HG02852 (cell line): ENCODE measurements around the gene FAM168A.
A peak's percentile ranks its signal among the peaks of the same experiment; 100 is the strongest.

Source experiments
- ATAC-seq: cut with Tn5 transposase; IDR thresholded peaks from one replicate; pipeline ENCODE4 v1.9.1; 2021; ENCODE audit warnings: mild to moderate bottlenecking, moderate library complexity; ENCODE audit not compliant: unreplicated experiment

FAM168A gene

DNA sequence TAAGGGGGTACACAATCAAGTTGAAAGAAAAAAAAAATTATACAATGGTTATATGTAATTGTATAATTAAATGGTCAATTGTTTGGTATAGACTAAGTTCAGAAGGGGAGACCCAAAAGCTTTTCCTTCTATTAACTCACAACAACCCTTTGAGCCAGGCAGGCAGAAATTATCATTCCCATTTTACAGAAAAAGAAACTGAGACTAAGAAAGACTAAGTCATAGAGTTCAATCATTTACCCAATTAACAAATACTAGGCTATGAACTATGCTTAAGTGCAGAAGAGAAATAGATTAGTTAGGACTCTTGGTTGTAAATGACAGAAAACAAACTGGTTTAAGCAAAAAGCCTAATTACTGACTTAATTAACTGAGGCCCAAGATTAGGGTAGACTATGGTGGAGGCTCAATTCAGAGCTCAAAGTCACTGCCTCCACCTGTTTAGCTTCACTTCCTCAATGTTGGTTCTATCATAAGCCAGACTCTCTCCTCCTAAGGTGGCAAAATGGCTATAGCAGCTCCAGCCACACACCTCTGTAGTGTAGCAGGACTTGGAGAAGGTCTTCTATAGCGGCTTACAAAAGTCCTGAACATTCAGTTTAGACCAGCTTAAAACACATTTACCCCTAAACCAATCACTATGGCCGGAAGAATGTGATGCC, 34.2 kb downstream of the FAM168A start:
- no peak for ATAC-seq

DNA sequence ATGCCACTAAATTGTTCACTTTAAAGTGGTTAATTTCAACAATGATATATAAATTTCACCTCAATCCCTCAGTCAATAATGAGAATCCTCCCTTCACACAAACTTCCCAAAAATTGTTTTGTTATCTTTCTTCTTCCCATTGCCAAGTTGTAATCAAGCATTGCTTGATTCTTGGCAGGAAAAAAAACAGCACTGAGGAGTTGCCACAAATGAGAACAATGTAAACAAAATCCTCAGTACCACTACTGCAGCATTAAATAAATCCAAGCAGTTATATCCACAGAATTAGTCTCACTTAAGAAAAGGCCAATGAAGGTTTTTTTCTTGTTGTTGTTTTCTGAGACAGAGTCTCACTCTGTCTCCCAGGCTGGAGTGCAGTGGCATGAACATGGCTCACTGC, 38.2 kb downstream of the FAM168A start:
- ATAC-seq = no peak

DNA sequence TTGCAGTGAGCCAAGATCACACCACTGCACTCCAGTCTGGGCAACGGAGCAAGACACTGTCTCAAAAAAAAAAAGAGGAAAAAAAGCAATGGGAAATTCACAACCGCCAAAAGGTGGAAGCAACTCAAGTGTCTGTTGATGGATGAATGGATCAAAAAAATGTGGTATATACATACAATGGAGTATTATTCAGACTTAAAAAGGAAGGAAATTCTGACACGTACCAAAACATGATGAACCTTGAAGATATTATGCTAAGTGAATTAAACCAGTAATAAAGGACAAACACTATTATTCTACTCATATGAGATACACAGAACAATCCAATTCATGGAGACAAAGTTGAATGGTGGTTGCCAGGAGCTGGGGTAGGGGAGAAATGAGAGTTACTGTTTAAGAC, 40.9 kb downstream of the FAM168A start:
- ATAC-seq = no peak

DNA sequence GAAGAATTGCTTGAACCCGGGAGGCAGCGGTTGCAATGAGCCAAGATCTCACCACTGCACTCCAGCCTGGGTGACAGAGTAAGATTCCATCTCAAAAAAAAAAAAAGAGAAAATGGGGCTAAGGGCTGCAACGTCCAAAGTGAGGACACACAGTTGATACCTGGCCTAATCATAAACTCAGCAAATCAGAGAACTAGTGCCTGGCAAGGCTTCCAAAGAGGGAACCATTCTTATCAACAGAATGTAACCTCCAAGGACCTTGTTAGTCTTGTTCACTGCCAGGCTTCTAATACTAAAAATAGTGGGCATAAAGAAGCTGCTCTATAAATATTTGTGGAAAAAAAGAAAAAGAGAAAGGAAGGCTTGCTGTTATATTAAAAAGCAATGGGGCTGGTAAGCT, 42.3 kb downstream of the FAM168A start:
- ATAC-seq = no peak

DNA sequence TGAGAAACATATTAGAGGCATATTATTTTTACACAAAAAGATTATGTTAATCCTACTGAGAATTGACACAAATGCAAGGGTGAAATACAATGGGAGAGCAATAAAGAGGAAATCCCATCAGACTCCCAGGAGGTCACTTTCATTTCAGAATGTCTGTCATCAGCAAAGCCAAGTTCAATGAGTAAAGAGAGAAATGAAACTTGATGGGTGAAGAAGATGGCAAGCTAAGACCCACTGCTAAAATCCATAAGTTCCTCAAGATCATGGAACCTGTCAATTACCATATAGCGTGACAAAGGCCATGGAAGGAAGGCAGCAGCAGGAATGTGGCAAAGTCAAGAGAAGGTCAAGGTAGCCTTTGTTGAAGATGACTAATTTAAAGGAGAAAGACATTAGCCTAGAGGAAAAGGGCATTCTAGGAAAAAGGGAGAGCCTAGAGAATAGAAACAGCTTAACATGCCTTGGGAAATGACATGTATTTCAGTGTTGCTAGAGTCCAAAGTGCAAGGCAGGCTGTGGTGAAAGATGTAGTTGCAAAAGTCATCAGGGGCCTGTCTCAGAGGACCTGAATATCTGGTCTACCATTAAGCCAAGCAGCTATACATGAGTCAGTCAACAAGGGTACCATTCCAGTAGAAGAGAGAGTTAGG, 43.1 kb downstream of the FAM168A start:
- ATAC-seq = no peak

DNA sequence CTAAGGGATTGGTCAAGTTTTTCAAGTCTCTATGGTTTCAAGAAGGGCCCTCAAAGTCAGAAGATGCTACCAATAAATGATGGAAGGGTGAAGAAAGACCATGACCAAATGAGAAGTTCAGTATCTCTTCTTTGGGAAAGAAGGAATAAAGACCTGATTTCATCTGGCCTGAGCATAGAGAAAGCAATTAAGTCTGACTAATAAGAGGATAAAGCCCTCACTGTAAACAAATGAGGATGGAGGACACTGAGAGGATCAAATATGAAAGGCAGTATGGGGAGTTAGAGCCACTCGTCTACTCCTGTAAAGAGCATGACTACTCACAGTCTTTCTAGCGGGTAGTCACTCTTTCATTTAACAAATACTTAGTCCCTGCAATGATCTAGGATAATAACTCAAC, 44.6 kb downstream of the FAM168A start:
- no peak for ATAC-seq

DNA sequence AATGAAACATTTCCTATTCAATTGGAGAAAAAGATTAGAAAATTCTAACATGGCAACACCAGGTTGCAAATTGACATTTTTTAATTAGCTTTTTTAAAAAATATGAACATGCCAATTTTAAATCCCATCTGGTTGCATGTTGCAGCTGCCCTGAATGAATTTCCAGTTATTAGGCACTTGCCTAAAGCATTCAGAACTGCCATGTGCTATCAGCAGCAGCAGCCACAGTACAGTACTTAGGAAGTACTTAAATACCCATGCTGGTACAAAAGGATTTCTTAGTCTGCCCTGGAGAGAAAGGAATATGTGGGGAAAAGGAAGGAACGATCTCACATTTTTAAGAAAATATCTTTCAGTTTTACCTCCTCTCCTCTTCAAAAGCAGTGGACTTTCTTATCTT, 46.2 kb downstream of the FAM168A start:
- no peak for ATAC-seq

DNA sequence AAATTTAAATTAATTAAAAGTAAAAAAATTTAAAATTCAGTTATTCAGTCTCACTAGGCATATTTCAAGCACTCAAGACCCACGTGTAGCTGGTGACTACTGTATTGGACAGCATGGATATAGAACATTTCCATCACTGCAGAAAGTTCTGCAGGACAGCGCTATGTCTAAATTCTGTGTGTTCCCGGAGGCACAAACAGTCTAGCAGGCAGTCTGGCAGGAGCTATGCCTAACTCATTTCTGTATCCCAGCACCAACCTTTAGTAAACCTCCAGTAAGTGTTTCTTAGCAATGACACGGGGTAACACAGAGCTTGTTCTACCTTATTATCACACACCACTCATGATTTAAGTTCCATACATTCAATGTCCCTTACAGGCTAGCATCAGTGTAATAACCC, 48.5 kb downstream of the FAM168A start:
- no peak for ATAC-seq

DNA sequence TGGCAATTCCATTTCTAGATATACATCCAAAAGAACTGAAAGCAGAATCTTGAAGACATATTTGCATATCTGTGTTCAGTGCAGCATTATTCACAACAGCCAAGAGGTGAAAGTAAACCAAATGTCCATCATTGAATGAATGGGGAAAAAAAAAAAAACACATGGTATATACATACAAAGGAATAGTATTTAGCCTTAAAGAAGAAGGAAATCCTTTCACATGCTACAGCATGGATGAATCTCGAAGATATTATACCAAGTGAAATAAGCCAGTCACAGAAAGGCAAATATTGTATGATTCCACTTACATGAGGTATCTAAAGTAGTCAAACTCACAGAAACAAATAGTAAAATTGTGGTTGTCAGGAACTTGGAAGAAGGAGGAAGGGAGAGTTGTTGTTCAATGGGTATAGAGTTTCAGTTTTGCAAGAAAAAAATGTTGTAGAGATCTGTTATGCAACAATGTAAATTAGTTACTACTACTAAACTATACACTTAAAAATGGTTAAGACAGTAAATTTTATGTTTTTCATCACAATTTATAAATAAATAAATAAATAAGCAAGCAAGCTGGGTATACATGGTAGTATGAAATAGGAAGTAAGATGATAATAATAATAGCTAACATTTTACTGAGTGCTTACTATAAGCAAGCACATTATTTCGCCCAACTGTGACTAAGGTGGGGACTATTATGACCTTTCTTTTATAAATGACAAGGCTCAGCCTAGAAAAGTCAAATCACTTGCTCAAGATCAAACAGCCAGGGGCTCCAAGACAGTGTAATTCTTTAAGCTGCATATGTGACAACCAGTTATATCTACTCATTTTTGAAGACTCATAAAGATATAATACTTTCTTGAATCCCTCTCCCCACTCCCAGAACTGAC, 50.0 kb downstream of the FAM168A start:
- ATAC-seq = no peak

DNA sequence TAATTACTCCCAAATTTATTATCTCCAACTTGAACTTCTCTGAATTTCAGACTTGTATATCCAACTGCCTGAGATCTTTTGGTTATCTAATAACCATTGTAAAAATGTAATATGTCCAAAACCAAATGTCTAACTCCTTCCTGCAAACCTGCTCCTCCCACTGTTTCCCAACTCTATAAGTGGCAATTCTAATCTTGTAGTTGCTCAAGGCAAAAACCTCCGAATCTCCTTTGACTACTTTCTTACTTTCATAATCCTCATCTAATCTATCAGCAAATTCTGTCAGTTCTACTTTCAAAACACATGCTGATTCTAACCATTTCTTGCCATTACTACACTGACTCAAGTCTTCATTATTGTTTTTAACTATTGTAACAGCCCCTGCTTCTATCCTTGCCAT, 55.7 kb downstream of the FAM168A start:
- ATAC-seq = no peak

DNA sequence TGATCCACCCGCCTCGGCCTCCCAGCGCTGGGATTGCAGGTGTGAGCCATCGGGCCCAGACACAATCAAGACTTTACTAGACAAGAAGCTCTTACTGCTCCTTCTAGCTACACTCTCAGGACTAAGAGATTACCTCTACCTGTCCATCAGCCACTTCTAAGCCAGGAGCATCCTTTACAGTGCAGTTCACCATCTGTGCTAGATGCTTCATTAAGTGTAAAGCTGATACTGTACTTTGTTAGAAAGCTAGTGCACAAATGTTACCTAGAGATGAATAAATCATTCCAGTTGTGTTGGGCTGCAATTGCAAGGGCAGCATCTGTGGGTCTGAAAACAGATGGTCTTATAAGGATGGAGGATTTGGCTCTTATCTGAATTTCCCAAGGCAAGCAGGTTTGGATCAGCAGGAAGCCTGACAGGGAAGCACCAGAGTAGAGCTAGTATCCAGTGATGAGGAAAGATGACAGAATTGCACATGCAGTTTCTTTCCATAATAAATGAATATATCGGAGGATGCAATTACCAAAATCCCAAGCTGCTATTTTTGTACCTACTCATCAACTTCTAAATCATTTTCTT, 58.3 kb downstream of the FAM168A start:
- ATAC-seq = no peak

DNA sequence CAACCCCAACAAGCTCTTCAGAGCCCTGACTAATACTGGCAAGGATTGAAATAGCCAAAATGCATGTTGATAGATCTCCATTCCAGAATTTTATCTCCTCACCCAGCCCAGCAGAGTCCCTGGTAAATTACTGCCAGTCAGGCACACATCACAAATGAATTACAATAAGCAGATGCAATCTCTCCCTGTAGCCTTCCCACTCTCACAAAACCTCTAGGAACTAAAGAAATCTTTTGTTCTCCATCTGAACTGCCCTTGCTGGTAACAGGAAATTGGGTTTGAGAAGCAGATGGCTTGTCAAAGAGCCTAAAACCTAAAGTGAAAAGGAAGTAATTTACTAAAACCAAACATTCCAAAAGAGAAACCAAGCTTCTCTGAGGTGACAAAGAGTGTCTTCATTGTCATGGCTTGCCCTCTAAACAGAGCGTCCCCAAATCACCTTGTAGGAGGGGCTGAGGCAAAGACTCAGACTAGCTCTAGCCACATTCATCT, 59.5 kb downstream of the FAM168A start:
- peak; percentile 65 for ATAC-seq

DNA sequence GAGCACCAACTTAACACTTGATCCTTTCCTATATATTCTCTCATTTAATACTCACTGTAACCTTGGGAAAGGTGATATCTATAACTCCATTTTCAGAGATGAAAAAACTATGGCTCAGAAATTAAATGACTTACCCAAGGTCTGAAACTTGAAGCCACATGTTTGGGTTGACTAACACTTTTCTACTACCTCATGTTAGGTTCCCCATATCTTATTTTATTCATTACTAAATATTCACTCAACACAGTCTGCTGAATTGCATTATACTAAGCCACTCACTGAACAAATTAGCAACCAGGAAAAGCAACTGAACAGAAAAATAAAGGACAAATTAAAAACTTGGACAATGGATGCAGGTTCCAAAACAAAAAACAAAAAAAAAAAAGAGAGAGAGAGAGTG, 59.9 kb downstream of the FAM168A start:
- ATAC-seq = no peak

DNA sequence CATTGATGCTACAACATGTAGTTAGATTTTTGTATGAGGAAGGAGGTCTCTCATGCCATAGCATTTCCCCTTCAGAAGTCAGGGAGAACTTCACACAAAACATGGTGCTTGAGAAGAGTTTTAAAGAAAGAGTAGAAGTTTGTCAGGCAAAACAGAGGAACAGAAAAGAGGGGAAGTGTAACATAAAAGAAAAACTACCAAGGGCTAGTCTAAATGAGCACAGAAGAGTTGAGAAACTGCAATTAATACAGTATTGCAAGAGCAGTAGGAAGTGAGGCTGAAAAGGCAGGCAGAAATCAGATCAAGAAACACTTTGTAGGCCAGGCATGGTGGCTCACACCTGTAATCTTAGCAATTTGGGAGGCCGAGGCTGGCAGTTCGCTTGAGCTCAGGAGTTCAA, 61.0 kb downstream of the FAM168A start:
- ATAC-seq = no peak

DNA sequence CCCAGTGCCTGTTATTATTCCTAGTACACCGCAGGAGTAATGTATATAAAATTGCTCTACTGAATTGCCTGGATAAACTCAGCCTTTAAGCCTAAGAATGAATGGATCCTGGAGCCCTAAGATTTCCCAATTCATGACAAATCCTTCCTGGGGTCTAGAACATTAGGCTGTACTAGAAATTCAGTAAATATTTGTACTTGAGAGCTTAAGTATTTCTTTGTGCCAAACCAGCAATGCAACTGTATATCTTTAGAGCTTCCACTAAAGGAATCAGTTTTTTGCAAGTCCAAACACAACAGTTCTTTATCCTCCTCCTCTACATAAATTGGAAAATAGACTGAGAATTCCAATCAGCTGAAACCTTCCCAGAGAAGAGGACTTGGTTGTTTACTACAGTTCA, 65.6 kb downstream of the FAM168A start:
- ATAC-seq = no peak

DNA sequence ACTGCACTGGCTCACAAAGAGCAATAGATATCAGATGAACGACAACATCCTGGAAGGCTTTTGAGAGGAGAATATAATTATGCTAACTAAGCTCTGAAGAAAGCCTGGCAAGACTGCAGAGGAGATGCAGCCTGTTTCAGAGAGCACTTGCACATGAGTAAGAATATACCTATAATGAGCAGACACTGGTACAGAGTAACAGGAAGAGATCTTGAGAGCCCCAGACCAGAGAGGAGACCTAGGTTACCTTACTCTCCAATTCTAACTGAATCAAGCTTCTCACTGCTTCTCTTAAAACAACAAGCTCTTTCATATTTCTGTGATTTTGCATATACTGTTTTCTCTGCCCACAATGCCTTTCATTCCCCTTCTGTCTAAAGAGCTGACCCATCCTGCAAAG, 66.5 kb downstream of the FAM168A start:
- no peak for ATAC-seq

DNA sequence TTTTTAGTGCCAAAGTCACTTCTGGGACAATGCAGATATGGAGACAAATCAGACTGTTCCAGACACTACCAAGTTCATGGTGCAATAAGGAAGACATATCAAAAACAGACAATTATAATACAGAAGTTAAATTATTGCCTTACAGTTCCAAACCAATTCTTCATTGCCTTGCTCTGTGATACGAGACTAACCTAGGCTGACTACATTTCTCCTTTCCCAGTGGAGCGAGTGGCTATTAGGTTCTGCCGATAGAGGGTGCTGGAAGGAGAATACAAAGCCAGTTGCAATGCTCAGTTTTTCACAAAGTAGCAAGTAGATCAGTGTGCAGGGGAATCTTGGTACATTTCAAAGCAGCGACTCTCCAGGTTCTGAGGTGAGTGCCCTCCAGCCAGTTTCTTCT, 67.8 kb downstream of the FAM168A start:
- no peak for ATAC-seq

DNA sequence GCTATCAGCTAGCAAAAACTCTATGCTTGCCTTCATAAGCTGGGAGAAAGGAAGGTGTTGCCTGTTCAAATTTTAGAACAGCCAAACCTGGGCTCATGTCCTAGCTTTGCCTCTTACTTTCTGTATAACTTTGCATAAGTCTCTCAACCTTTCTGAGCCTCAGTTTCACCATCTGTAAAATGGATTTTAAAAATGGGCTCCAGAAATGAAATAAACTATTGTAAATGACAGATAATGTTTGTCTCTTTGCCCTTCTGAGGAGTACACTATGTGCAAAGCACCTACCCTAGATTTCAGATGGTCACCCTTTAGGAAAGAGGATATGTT, 68.7 kb downstream of the FAM168A start:
- ATAC-seq = no peak

DNA sequence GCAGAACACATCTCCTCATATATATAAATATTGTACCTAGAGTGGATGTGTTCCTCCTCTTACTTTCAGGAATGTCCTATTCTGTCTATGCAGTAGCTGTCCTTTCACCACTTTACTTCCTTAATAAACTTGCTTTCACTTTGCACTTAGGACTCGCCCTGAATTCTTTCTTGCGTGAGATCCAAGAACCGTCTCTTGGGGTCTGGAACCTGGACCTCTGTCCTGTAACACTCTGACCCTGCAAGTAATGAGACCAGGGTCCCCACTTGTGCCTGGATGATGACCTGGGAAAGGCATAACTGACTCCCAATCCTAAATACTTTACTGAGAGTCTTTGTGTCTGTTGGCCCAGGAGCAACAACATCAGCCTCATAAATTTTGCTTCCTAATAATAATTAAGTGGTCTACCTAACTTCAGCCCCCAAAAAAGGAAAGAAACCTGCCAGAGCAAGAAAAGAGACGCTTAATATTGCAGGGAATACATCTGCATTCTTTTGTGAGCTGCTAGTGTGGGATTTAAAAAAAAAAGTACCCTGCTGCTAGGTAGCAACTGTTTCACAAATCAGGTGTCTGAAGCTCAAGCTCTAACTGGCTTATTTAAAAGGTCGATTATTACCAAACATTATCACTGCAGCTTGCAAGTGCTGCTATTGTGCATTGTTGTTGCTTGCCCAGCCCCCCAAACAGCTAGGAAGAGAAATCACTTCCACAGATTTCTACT, 69.3 kb downstream of the FAM168A start:
- ATAC-seq = no peak

DNA sequence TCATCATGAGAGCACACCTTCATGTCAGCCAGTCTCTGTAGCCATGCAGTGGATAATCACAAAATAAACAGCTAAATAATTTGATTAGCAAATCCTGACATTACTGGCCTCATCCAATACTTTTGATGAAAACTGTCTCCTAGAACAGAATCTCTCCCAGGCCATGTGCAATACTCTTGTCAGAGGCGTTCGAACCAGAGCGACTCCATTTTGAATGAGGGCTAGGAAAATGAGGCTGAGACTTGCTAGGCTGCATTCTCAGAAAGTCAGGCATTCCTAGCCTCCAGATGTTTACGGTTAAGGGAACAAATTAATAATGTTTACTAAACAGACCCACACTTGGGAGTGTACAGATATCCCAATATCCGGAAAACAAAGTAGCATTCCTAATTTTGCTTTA, 69.9 kb downstream of the FAM168A start:
- no peak for ATAC-seq

DNA sequence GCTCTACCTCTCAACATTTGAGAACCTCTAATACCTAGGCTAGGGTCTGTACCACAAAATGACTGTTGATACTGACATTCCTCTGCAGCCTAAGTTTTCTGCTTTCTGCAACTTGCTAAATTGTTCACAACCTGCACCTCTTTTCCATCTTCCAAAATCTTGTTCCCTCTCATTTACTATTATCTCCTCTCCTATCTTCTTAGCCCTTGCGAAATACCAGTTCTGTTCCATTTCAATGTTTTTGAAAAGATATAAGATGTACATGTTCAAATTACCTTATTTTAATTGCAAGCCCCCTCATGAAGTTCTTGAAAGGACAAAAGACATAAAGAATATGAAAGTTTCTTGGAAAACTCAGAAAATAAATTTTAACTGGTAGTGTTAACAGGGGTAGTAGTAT, 72.3 kb downstream of the FAM168A start:
- ATAC-seq = no peak
